ENCODE measurements around the gene PLA2G7. TPM values are rescaled to one million over a fixed set of nuclear protein-coding genes. Genes with fewer than 3 reads are reported as not detected.
"Not testable (repeated sequence)": the region's sequence is repeated elsewhere in the genome, so short reads cannot be mapped to it uniquely, and the experiment has no call there.

The PLA2G7 gene
- total RNA-seq, 3 donors from 2014 or later (not counting 1 experiment from before 2014, with no cell fraction given): 1.1 TPM; not detected in 2

DNA sequence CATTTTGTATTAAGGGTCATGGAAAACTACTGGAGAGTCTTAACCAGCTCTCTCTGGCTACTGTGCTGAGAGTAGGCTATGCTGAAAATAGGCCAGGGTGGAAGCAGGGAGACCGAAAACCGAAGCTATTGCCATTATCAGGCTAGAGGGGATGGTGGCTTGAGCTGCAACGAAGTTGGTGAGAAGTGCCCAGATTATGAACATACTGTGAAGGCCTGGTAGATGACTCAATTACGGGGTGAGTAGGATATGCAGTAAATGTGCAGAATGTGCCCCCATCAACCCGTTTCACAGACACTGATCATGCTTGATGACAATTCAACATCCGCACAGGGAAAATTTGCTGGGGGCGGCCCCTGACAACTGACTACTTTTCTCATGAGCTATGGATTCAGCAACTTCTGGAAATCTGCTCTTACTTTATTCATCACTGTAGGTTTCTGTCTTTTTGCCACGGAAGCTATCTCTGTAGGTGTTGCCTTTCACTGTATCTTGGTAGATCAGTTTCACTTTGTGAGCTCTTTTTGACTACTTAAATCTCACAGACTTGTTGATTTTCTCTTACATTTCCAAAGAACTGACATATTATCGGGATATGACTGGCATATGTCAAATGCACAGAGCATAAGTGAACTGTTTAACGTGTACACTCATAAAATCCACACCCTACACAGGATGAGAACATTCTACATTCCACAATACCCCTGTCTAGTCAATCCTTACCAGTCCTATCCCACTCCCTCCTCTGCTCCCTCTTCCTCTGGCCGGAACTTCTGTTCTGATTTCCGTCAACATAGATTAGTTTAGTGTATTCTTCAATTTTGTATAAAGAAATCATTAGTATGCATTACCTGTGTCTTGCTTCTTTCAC lies 42.5 kb upstream of the PLA2G7 start:
- no peaks in the 10 kb centered on the region for H3K36me3 ChIP-seq (ENCODE audit: control insufficient read depth, insufficient read depth, low read length)
- Mint-ChIP-seq H3K4me1 (no peaks in the 10 kb centered on the region), H3K9me3 (no peaks in the 10 kb centered on the region), H3K27ac (no peak overlapping the region), H3K36me3 (no peaks in the 10 kb centered on the region), H3K4me3 (no peak overlapping the region), H3K27me3 (ENCODE audit: low read depth in 2 of 2) (no peaks in the 10 kb centered on the region)
- H3K4me1 ChIP-seq (ENCODE audit: control insufficient read depth, insufficient read depth, low read length): peaks cover 4% of the 10 kb centered on the region
- TF ChIP-seq, protein P1, sequence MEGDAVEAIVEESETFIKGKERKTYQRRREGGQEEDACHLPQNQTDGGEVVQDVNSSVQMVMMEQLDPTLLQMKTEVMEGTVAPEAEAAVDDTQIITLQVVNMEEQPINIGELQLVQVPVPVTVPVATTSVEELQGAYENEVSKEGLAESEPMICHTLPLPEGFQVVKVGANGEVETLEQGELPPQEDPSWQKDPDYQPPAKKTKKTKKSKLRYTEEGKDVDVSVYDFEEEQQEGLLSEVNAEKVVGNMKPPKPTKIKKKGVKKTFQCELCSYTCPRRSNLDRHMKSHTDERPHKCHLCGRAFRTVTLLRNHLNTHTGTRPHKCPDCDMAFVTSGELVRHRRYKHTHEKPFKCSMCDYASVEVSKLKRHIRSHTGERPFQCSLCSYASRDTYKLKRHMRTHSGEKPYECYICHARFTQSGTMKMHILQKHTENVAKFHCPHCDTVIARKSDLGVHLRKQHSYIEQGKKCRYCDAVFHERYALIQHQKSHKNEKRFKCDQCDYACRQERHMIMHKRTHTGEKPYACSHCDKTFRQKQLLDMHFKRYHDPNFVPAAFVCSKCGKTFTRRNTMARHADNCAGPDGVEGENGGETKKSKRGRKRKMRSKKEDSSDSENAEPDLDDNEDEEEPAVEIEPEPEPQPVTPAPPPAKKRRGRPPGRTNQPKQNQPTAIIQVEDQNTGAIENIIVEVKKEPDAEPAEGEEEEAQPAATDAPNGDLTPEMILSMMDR (IDR thresholded peaks at IDR 0.05): no peak
- WGBS (ENCODE audit: insufficient coverage): 88% methylated on average over 10 of the region's 12 CpGs
- H3K27me3 ChIP-seq (ENCODE audit: control insufficient read depth, insufficient read depth, low read length): no peaks in the 10 kb centered on the region
- no peak overlapping the region for H3K27ac ChIP-seq (ENCODE audit: low read length)
- H3K4me3 ChIP-seq (ENCODE audit: low read length): no peak overlapping the region
- H3K9me3 ChIP-seq (ENCODE audit: control insufficient read depth, insufficient read depth, low read length): no peaks in the 10 kb centered on the region
- no peak for ATAC-seq
- DNase-seq: no peak
- intact Hi-C loops (cut with micrococcal nuclease): no loop called here

DNA sequence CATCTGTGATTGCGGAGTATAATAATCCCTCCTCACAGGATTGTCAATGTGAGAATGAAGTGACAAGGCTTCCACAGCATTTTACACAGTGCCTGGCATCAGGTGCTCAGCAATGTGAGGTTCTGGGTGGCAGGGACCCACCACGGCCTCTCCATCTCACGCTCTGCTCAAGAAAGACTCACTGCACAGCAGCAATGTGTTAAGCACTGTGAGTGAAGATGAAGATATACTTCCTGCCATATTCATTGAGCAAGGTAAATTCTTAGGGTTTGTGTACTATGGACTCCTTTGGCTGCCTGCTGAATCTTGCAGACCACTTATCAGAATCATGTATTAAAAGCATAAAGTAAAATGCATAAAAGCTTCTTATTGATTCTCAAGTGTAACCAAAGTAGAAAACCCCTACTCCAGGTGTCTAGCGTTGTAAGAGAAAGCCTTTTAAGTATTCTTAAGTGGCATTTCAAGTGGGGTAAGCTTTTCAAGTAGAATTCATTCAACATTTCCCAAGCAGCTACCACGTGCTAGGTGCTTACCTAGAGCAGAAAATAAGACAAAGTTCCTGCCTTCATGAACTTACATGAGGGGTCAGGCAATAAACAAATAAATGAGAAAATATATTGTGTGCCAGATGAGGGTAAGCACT lies 41.0 kb upstream of the PLA2G7 start:
- no peaks in the 10 kb centered on the region for H3K27me3 ChIP-seq (ENCODE audit: control insufficient read depth, insufficient read depth, low read length)
- Mint-ChIP-seq H3K27me3 (ENCODE audit: low read depth in 2 of 2) (no peaks in the 10 kb centered on the region), H3K4me1 (no peaks in the 10 kb centered on the region), H3K27ac (no peak overlapping the region), H3K36me3 (no peaks in the 10 kb centered on the region), H3K4me3 (no peak overlapping the region), H3K9me3 (no peaks in the 10 kb centered on the region)
- no peak for ATAC-seq
- peaks cover 4% of the 10 kb centered on the region for H3K4me1 ChIP-seq (ENCODE audit: control insufficient read depth, insufficient read depth, low read length)
- no peak overlapping the region for H3K4me3 ChIP-seq (ENCODE audit: low read length)
- TF ChIP-seq, protein P1 (IDR thresholded peaks at IDR 0.05): no peak
- H3K9me3 ChIP-seq (ENCODE audit: control insufficient read depth, insufficient read depth, low read length): no peaks in the 10 kb centered on the region
- intact Hi-C loops (cut with micrococcal nuclease): no loop called here
- H3K27ac ChIP-seq (ENCODE audit: low read length): no peak overlapping the region
- 84% methylated on average over 4 of the region's 5 CpGs for WGBS (ENCODE audit: insufficient coverage)
- no peaks in the 10 kb centered on the region for H3K36me3 ChIP-seq (ENCODE audit: control insufficient read depth, insufficient read depth, low read length)
- no peak for DNase-seq

DNA sequence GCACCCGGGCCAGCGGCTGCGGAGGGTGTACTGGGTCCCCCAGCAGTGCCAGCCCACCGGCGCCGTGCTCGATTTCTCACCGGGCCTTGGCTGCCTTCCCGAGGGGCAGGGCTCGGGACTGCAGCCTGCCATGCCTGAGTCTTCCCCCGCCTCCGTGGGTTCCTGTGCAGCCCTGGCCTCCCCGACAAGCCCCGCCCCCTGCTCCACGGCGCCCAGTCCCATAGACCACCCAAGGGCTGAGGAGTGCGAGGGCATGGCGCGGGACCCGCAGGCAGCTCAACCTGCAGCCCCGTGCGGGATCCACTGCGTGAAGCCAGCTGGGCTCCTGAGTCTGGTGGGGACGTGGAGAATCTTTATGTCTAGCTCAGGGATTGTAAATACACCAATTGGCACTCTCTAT lies 39.6 kb upstream of the PLA2G7 start:
- H3K36me3 ChIP-seq (ENCODE audit: control insufficient read depth, insufficient read depth, low read length); H3K27me3 ChIP-seq (ENCODE audit: control insufficient read depth, insufficient read depth, low read length); ATAC-seq; H3K27me3 Mint-ChIP-seq (ENCODE audit: low read depth in 2 of 2); H3K9me3 Mint-ChIP-seq; H3K27ac ChIP-seq (ENCODE audit: low read length); H3K9me3 ChIP-seq (ENCODE audit: control insufficient read depth, insufficient read depth, low read length); H3K4me3 ChIP-seq (ENCODE audit: low read length); H3K4me1 Mint-ChIP-seq; H3K27ac Mint-ChIP-seq; intact Hi-C loops (cut with micrococcal nuclease); H3K4me1 ChIP-seq (ENCODE audit: control insufficient read depth, insufficient read depth, low read length); H3K36me3 Mint-ChIP-seq; H3K4me3 Mint-ChIP-seq: not testable (repeated sequence)
- WGBS (ENCODE audit: insufficient coverage): 96% methylated on average over 24 of the region's 24 CpGs
- peak in 1 of 2 donors; percentile 15 for DNase-seq

DNA sequence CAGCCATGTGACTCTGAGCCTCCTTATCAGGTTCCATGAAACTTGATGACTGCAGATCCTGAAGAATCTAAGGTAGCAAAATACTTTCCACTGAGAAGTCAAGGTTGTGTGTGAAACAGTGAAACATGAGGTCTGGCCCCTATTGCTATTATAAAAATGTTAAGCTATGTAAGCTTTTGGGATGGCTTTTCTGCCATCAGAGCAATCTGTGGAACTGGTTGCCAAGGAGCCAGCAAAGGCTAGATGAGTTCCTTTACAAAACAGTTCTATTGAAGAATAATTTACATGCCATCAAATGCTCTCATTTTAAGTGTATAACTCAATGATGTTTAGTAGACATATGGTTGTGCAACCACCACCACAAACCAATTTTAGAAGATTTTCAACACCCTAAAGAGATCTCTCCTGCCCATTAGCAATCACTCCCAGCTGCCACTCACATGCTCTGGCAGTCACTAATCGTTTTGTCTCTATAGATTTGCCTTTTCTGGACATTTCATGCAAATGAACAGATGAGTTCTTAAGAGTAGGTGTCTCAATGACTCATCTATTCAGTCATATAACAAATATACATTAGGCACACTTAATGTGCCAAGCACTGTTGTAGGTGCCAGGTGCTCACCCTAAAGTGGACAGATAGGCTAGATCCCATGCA lies 38.2 kb upstream of the PLA2G7 start:
- DNase-seq (no peak), ATAC-seq (no peak)
- Mint-ChIP-seq H3K4me1 (no peaks in the 10 kb centered on the region), H3K36me3 (no peaks in the 10 kb centered on the region), H3K9me3 (no peaks in the 10 kb centered on the region), H3K4me3 (no peak overlapping the region), H3K27me3 (ENCODE audit: low read depth in 2 of 2) (peaks cover 2 to 10% of the 10 kb centered on the region in 2 donors), H3K27ac (no peak overlapping the region)
- 43% methylated on average over 1 of the region's 1 CpG for WGBS (ENCODE audit: insufficient coverage)
- Histone ChIP-seq H3K27me3 (ENCODE audit: control insufficient read depth, insufficient read depth, low read length) (no peaks in the 10 kb centered on the region), H3K9me3 (ENCODE audit: control insufficient read depth, insufficient read depth, low read length) (no peaks in the 10 kb centered on the region), H3K4me1 (ENCODE audit: control insufficient read depth, insufficient read depth, low read length) (peaks cover 4% of the 10 kb centered on the region), H3K36me3 (ENCODE audit: control insufficient read depth, insufficient read depth, low read length) (no peaks in the 10 kb centered on the region), H3K4me3 (ENCODE audit: low read length) (no peak overlapping the region), H3K27ac (ENCODE audit: low read length) (no peak overlapping the region)
- intact Hi-C loops (cut with micrococcal nuclease): no loop called here
- TF ChIP-seq, protein P1 (IDR thresholded peaks at IDR 0.05): no peak
